TTC549 (cell line): ENCODE data around the gene SNRPA.
"Not testable (repeated sequence)": the region's sequence is repeated elsewhere in the genome, so short reads cannot be mapped to it uniquely, and the experiment has no call there.

Experiments used
- FAIRE-seq: peaks from 2 replicates; lab custom pipeline; 2012; peaks lifted over from hg19 to GRCh38; lab: Jason Lieb, UNC

Gene SNRPA

DNA sequence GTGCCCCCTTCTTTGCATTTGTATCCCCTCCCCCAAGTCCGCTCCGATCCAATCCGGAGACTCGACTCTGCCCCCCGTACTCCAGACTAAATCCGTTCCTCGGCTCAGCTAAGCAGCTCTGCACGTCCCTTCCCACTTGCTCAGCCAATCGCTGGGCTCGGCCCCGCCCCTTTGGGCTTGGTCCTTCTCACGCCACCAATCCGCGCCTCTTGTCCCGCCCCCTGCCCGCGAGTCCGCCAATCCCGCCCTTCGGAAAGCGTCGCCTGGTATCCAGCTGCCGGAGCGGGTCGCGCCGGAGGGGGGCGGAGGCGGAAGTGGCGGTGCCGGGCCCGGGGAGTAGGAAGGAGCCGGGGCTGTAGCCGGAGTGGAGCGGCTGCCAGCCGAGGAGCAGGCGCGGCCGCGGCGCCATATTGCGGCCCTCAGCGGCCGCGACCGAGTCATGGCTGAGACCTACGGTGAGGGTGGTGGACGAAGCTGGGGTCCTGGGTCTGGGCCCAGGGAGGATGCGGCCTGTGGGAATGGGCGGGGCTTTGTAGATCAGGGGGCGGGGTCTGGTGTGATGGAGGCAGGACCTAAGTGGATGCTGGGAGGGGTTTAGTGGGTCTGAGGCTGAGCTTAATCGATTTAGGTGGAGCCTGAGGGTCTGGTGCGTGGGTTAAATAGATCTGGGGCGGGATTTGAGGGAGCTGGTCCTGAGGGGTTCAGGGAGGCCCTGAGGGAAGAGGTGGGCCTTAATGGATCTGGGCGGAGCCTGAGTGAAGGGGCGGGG is 27.1 kb downstream of the SNRPA start, which contains the start of gene RAB4B:
TSS of gene RAB4B (plus strand) at position 311 of the 769 bp plus-strand sequence. CDS start at position 440, 129 bp downstream.
- FAIRE-seq = peak; percentile 90

DNA sequence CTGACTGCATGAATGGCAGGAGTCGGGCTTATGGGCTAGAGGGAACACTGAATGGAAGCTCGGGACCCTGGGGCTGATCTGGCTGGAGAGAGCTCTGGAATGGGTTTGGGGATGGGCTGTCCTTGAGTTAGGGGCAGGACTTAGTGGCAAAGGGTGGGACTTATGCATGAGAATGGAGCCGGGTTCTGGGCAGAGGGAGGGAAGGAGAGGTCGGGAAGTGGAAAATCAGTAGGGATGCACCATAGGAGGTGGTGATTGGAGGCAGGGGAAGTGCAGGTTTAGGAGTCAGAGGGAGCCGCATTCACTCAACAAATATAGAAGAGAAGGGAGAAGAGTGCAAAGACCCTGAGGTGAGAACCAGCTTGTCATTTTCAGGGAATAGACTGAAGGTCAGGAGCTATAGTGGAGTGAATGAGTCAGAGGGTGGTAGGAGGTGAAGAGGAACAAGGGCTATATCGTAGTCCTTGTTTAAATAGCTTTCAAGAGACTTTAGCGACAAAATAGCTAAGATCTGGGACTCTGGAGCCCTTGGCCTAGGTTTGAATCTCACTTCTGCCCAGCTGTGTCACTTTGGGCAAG is 27.8 kb downstream of the SNRPA start:
- no peak for FAIRE-seq

DNA sequence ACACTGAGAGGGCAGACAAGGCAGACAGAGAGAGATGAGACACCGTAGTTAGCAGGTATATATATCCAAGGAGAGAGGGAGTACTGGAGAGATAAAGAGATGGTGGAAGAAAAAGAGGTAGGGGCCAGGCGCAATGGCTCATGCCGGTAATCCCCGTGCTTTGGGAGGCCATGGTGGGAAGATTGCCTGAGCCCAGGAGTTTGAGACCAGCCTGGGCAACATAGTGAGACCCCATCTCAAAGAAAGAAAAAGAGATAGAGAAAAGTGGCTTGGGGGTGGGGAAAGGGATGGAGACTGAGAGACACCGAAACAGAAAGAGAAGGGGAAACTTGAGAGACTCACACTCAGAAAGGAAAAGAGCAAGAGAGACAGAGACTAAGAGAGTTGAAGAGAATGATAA is 29.6 kb downstream of the SNRPA start:
- FAIRE-seq = no peak

DNA sequence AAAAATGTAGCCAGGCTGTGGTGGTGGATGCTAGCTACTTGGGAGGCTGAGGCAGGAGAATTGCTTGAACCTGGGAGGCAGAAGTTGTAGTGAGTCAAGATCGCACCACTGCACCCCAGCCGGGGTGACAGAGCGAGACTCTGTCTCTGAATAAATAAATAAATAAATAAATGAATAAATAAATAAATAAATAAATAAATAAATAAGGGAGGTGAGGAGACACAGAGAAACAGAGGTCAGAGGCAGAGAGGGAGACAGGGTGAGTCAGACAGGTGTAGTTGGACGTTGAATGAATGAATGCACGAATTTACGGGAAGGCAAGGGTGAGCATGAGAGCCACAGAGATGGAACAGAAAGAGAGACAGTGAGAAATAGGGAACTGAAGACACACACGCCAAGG is 30.1 kb downstream of the SNRPA start:
- no peak for FAIRE-seq

DNA sequence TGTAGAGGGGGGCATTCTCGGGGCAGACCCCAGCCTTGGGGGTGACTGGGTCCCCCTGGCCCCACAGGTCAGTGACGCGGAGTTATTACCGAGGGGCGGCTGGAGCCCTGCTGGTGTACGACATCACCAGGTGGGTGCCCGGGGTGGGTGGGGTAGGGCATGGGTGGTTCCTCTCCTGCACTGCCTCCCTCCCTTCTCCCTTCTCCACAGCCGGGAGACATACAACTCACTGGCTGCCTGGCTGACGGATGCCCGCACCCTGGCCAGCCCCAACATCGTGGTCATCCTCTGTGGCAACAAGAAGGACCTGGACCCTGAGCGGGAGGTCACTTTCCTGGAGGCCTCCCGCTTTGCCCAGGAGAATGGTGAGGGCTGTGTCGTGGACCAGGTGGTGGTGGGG is 32.7 kb downstream of the SNRPA start:
- no peak for FAIRE-seq

DNA sequence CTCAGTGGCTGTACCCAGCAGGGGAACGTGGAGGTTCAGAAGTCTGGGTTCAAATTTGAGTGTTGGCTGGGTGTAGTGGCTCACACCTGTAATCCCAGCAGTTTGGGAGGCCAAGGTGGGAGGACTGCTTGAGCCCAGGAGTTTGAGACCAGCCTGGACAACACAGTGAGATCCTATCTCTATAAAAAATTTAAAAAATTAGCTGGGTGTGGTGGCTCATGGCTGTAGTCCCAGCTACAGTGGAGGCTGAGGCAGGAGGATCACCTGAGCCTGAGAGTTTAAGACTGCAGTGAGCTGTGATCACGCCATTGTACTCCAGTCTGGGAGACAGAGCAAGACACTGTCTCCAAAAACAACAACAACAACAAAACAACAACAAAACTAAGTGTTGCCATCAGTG is 33.1 kb downstream of the SNRPA start:
- FAIRE-seq = not testable (repeated sequence)

DNA sequence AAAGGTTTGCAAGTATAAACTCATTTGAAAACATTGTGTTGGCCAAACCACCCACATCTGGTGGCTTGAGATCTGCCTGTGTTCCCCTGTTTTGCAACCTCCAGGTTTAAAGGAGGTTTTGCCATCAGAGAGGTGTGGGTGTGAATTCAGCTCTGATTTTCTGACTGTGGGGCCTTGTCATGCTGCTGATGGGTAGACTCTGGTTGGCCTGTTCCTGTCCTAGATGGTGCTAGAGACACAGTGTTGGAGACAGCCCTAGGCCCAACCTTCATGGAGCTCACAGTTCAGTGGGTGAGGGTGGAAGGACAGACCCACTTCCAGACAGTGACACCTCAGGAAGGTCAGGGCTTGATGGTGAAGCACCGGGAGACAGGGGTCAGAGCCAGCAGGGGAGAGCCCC is 34.5 kb downstream of the SNRPA start:
- FAIRE-seq = no peak

DNA sequence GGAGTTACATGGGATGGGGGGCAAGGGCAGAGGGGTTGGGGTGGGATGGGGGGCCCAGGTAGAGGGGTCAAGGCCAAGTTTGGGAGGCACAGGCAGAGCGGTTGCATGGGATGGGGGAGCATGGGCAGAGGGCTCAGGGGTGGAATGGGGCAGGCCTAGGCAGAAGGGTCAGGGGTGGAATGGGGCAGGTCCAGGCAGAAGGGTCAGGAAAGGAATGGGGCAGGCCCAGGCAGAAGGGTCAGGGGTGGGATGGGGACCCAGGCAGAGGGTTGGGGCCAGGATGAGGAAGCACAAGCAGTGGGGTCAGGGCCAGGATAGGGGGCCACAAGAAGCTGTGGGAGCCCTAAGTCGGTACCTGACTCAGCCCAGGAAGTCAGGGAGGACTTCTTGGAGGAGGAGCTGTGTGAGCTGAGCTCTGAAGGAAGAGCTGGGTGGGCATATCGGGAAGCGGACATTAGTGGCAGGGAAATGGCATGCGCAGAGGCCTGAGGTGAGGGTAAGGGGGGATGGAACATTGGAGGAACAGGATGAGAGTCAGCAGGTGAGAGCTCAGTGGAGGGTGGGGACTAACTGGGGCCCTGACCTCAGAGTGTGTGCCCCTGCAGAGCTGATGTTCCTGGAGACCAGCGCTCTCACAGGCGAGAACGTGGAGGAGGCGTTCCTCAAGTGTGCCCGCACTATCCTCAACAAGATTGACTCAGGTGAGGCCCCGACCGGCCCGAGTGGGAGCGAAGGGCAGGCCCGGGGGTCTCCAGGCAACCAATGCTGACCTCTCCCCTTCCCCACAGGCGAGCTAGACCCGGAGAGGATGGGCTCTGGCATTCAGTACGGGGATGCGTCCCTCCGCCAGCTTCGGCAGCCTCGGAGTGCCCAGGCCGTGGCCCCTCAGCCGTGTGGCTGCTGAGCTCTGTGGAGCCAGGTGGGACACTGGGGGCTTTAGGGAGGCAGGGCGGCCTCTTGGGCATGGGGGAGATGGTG is 35.3 kb downstream of the SNRPA start:
- FAIRE-seq = no peak

DNA sequence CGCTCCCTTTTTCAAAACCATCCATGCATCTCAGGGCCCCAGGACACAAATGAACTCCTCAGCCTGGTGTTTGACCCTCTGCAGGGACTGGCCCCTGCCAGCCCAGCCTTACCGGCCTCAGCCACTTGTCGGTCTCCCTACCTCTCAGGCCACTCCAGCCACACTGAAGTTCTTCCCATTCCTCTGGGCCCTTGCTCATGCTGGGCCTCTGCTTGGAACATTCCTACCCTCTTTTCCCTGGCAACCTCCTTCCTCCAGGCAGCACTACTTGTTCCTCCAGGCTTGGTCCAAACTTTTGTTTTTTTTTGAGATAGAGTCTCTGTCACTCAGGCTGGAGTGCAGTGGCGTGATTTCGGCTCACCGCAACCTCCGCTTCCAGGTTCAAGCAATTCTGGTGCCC is 40.3 kb downstream of the SNRPA start:
- no peak for FAIRE-seq

DNA sequence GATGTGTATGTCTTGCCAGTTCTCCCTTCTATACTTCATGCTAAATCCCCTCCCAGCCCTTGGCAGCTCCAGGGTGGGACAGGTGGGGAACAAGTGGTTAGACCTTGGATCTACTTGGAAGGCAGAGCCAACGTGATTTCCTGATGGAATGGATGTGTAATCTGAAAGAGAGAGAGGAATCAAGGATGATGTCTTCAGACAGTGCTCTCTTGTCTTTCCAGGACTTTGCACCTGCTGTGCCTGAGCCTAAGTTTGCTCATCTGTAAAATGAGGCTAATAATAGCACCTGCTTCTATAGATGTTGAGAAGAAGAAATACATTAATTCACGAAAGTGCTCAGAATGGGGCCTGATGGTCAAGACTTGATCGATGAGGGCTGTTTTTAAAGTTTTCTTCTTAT is 41.0 kb downstream of the SNRPA start:
- no peak for FAIRE-seq

DNA sequence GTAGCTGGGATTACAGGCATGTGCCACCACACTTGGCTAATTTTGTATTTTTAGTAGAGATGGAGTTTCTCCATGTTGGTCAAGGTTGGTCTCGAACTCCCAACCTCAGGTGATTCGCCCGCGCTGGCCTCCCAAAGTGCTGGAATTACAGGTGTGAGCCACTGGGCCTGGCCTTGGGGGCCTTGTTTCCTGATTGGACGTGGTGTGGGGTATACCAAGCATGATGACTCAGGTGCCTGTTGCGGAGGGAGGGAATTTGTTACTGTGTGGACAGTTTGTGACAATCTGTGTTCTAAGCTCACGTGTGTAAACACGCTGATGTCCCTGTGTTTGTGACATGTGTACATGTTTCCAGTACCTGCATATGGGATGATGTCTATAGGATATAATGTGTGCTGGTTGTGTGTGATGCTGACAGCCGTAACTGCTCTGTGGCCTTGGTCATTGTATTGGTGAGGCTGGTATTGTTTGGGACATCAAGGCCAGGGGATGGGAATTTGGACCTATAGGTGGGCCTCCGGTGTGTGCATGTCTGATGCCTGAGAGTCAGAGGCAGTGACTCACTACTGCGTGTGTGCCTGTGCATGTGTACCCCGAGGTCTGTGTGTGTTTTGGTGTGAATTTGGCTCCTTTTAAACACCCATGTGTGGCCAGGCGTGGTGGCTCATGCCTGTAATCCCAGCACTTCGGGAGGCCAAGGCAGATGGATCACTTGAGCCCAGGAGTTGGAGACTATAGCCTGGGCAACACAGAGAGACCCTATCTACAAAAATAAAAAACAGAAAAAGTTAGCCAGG is 46.4 kb downstream of the SNRPA start:
- no peak for FAIRE-seq

DNA sequence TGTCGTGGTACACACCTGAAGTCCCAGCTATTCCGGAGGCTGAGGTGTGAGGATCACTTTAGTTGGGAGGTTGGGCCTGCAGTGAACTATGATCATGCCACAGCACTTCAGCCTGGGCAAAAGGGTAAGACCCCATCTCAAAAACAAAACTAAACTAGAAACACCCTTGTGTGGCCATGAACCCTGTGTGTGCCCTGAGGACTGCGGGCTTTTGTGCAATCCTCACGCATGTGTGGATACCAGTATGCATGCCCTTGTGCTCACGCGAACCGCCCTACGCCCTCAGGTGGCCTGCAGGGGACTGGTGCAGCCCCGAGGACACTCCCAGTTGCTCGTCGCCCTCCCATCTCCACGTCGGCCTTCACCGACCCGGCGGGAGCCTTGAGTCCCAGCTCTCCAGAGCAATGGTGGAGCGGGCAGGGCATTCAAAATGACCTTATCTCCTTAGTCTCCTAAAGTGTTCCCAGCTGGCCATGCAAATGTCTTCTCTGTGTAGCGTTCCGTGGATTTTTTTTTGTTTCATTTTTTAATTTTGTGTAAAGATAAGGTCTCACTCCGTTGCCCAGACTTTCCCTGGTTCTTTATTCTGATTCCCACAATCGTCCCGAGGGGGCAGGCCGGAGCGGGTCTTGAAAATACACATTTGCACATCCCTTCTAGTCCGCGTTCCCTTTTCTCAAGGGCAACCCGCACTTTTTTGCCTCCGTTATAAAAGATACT is 47.1 kb downstream of the SNRPA start:
- FAIRE-seq = no peak

DNA sequence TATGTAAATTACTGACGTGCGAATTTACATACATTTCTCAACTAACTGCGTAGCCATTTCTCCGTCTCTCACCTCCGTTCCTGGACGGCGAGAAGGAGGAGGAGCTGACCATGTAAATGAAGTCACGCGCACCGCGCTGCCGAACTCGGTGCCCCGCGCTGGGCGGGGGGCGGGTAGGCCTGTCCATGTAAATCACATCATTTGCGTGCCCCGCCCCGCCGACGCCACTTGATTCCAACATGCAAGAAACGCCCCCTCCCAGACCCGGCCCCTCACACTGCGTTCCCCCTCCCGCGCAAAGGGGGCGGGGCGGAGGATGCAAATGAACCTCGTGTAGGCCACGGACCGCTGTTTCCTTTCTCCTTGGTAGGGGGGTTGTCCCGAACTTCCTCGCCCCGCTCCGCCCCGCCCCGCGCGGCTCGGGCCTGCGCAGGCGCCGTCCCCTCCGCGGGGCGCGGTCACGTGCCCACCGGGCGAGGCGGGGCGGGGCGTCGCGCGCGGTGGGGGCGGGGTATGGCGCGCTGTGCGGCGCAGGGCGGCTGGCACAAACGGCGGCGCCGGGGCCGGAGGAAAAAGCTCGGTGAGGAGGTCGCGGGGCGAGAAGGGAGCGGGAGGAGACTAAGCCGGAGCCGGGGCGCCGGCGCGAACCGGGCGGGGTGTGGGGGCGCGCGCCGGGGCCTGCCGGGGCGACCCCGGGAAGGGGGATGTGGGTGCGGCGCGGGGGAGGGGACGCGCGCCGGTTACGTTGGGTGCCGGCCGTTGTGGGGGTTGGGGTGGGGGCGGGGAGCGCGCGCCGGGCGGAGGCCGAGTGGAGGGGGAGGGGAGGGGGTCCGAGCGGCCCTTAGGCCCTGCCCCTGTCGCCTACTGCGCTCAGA is 47.9 kb downstream of the SNRPA start, which contains the start of gene EGLN2:
TSS of gene EGLN2 (plus strand) at position 509 of the 875 bp plus-strand sequence. CDS start 1,382 bp downstream, outside the sequence.
- peak; percentile 92 for FAIRE-seq

DNA sequence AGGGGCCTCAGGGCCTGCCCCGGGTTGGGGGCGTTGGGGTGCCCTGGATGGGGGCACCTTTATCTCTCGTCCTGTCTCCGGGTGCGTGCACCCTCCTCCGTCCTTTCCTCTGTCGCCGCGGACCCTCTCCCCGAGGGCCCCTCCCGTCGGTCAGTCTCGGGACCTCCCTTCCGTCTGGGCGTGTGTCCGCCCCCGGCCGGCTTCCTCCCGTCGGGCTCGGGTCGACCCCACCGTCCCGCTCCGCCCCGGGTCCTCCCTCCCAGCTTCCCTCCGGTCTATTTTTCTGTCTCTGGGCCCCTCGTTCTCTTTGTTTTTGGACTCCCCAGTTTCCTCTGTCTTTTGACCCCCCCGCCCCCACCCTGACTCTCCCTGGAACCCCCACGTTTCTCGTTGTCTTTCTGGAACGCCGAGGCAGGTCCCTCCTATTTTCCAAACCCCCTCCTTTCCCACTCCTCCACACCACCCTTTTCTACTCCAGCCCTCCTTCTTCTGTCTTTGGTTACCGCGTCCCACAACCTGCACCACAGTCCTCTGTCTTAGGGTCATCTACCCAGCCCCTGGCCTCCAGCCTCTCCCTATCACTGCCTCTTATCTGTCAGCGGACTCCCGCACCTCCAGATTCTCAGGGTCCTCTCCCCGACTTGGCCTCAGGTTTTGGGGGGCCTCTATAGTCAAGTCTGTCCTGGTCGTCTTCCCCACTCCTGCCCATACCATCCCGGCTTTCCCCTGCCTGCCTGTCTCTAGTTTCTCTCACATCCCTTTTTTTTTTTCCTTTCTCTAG is 48.7 kb downstream of the SNRPA start:
- no peak for FAIRE-seq

DNA sequence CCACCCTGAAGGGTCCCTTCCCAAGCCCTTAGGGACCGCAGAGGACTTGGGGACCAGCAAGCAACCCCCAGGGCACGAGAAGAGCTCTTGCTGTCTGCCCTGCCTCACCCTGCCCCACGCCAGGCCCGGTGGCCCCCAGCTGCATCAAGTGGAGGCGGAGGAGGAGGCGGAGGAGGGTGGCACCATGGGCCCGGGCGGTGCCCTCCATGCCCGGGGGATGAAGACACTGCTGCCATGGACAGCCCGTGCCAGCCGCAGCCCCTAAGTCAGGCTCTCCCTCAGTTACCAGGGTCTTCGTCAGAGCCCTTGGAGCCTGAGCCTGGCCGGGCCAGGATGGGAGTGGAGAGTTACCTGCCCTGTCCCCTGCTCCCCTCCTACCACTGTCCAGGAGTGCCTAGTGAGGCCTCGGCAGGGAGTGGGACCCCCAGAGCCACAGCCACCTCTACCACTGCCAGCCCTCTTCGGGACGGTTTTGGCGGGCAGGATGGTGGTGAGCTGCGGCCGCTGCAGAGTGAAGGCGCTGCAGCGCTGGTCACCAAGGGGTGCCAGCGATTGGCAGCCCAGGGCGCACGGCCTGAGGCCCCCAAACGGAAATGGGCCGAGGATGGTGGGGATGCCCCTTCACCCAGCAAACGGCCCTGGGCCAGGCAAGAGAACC is 49.5 kb downstream of the SNRPA start:
- no peak for FAIRE-seq

DNA sequence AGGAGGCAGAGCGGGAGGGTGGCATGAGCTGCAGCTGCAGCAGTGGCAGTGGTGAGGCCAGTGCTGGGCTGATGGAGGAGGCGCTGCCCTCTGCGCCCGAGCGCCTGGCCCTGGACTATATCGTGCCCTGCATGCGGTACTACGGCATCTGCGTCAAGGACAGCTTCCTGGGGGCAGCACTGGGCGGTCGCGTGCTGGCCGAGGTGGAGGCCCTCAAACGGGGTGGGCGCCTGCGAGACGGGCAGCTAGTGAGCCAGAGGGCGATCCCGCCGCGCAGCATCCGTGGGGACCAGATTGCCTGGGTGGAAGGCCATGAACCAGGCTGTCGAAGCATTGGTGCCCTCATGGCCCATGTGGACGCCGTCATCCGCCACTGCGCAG is 50.0 kb downstream of the SNRPA start:
- FAIRE-seq = no peak

DNA sequence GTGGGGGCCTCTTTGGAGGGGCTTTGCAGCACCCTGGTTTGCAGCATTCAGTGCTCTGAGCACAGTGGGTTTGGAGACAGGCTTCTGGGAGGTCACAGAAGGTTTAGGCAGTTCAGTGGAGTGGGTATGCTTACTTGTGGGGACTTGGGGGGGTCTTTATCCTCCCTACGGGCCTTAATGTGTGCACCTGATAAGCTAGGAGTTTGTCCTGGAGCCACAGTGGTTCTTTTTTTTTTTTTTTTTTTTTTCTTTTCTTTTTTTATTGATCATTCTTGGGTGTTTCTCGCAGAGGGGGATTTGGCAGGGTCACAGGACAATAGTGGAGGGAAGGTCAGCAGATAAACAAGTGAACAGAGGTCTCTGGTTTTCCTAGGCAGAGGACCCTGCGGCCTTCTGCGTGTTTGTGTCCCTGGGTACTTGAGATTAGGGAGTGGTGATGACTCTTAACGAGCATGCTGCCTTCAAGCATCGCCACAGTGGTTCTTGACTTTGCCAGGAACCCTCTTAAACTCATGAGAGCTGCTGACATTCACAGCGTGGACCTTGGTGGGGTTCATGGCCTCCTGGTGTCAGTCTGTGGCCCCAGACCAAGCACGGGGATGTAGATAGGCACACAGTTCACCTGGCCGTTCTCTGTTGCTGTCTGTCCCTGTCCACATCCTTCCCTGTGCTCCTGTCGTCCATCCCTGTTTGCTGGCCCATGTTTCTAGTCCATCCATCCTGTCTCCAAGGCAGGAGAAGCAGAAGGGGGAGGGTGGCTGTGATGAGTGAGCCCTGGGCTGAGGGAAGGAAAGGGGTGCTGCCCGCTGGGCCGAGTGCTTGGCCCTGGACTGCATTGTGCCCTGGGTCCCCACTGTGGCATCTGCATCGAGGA is 50.7 kb downstream of the SNRPA start:
- no peak for FAIRE-seq
